ENCODE data around the gene ARHGEF28. TPM values are rescaled to one million over a fixed set of nuclear protein-coding genes. Genes with fewer than 3 reads are reported as not detected.

ARHGEF28 gene
- total and polyA plus RNA-seq, 2 donors (not counting 1 experiment from before 2014, with no cell fraction given): not detected

DNA sequence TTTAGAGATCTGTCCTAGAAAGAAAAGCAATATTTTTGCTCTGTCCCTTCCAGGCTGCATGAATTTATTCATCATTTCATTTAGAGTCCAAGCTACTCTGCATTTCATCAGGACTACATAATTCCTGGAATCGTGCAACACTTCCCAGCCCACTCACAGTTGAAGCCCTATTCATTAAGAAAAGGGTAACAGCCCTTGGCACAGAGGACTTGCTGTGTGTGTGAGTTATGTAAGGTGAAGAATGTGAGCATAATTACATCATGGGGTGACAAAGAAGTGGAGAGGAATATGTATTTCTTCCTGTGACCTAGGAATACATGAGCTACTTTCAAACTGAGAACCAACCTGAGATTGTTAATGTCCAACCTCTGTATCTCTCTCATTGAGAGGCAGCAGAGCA lies 317.4 kb downstream of the ARHGEF28 start:
- no peaks in the 10 kb centered on the region for H4K20me1 ChIP-seq (ENCODE audit: control insufficient read depth, insufficient read depth, low read length, poor library complexity, severe bottlenecking)
- peaks cover 3% of the 10 kb centered on the region for H3K9me3 Mint-ChIP-seq (ENCODE audit: insufficient read depth)
- H3K27ac Mint-ChIP-seq: no peak overlapping the region
- H3K27me3 Mint-ChIP-seq: peaks cover 14% of the 10 kb centered on the region
- no peak overlapping the region for H3K4me2 ChIP-seq (replicated peaks; ENCODE audit: low read depth, low read length, poor library complexity, severe bottlenecking)
- no peak overlapping the region for H3K4me3 ChIP-seq (ENCODE audit: control extremely low read depth in 1 of 5, extremely low read depth in 1 of 5, insufficient read depth in 1 of 5, low read depth in 2 of 5, low read length in 4 of 5)
- CTCF ChIA-PET: no interaction called here
- H3K36me3 ChIP-seq (replicated peaks in 1 of 2; ENCODE audit: control extremely low read depth in 1 of 2, control insufficient read depth in 1 of 2, extremely low read depth in 1 of 2, insufficient read depth in 2 of 2, low read length in 1 of 2): no peaks in the 10 kb centered on the region
- no peaks in the 10 kb centered on the region for H3K4me1 ChIP-seq (ENCODE audit: control insufficient read depth in 2 of 2, insufficient read depth in 2 of 2, low read length in 2 of 2)
- H3K27me3 ChIP-seq (replicated peaks in 1 of 4; ENCODE audit: control extremely low read depth in 1 of 4, control insufficient read depth in 3 of 4, insufficient read depth in 4 of 4, low read length in 3 of 4): peaks cover 0 to 4% (median 0%) of the 10 kb centered on the region in 4 experiments
- no peak overlapping the region for H3K27ac ChIP-seq (ENCODE audit: low read length in 2 of 2)
- POLR2A ChIA-PET: no interaction called here
- H3K79me2 ChIP-seq (ENCODE audit: control insufficient read depth, insufficient read depth, low read length): no peaks in the 10 kb centered on the region
- H3K9ac ChIP-seq (ENCODE audit: low read length): no peak overlapping the region
- no peaks in the 10 kb centered on the region for H3K4me1 Mint-ChIP-seq
- ATAC-seq (ENCODE audit: low read depth) (no peak), DNase-seq (no peak)
- no CpG with 5 or more reads among the region's 1 CpG for WGBS (ENCODE audit: insufficient coverage)
- H3K4me3 Mint-ChIP-seq: no peak overlapping the region
- TF ChIP-seq, protein P1, sequence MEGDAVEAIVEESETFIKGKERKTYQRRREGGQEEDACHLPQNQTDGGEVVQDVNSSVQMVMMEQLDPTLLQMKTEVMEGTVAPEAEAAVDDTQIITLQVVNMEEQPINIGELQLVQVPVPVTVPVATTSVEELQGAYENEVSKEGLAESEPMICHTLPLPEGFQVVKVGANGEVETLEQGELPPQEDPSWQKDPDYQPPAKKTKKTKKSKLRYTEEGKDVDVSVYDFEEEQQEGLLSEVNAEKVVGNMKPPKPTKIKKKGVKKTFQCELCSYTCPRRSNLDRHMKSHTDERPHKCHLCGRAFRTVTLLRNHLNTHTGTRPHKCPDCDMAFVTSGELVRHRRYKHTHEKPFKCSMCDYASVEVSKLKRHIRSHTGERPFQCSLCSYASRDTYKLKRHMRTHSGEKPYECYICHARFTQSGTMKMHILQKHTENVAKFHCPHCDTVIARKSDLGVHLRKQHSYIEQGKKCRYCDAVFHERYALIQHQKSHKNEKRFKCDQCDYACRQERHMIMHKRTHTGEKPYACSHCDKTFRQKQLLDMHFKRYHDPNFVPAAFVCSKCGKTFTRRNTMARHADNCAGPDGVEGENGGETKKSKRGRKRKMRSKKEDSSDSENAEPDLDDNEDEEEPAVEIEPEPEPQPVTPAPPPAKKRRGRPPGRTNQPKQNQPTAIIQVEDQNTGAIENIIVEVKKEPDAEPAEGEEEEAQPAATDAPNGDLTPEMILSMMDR (IDR thresholded peaks at IDR 0.05): no peak
- TF ChIP-seq EZH2 (IDR thresholded peaks at IDR 0.05; ENCODE audit: borderline replicate concordance, insufficient read depth, low read depth, low read length, poor library complexity, severe bottlenecking): no peak
- H3K9me3 ChIP-seq (ENCODE audit: control extremely low read depth in 1 of 3, control insufficient read depth in 2 of 3, insufficient read depth in 1 of 3, low read length in 2 of 3): peaks cover 0 to 4% (median 3%) of the 10 kb centered on the region in 3 donors
- intact Hi-C loops (cut with micrococcal nuclease): no loop called here
- no peak overlapping the region for H2AFZ ChIP-seq (ENCODE audit: insufficient read depth, low read depth, low read length, poor library complexity, severe bottlenecking)

DNA sequence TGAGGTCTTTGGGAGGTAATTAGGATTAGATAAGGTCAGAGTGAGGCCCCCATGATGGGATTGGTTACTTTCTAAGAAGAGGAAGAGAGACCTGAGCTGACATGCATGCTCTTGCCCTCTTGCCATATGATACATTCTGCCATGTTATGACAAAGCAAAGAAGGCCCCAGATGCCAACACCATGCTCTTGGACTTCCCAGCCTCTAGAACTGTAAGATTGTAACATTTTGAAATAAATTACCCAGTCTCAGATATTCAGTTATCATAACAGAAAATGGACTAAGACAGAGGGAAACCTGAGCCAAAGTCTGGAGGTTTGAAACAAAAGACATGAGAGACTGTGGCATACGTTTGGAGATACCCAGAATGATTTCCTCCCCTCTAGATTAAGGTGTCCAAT lies 318.6 kb downstream of the ARHGEF28 start:
- ChIA-PET CTCF (interaction anchor here (0.6 kb wide), 1 partner anchor 39 kb away, joined by 3 read pairs; no protein-coding TSS in a partner anchor), POLR2A (no interaction called here)
- no peak for TF ChIP-seq EZH2 (IDR thresholded peaks at IDR 0.05; ENCODE audit: borderline replicate concordance, insufficient read depth, low read depth, low read length, poor library complexity, severe bottlenecking)
- TF ChIP-seq, protein P1 (IDR thresholded peaks at IDR 0.05): no peak
- Mint-ChIP-seq H3K27me3 (peaks cover 19% of the 10 kb centered on the region), H3K27ac (no peak overlapping the region), H3K9me3 (ENCODE audit: insufficient read depth) (peaks cover 3% of the 10 kb centered on the region), H3K4me3 (no peak overlapping the region), H3K4me1 (no peaks in the 10 kb centered on the region)
- no peak overlapping the region for H3K4me3 ChIP-seq (ENCODE audit: control extremely low read depth in 1 of 5, extremely low read depth in 1 of 5, insufficient read depth in 1 of 5, low read depth in 2 of 5, low read length in 4 of 5)
- H3K79me2 ChIP-seq (ENCODE audit: control insufficient read depth, insufficient read depth, low read length): no peaks in the 10 kb centered on the region
- WGBS (ENCODE audit: insufficient coverage): no CpG with 5 or more reads among the region's 1 CpG
- H4K20me1 ChIP-seq (ENCODE audit: control insufficient read depth, insufficient read depth, low read length, poor library complexity, severe bottlenecking): no peaks in the 10 kb centered on the region
- no peaks in the 10 kb centered on the region for H3K4me1 ChIP-seq (ENCODE audit: control insufficient read depth in 2 of 2, insufficient read depth in 2 of 2, low read length in 2 of 2)
- no peak for DNase-seq
- peaks cover 0 to 4% (median 3%) of the 10 kb centered on the region in 3 donors for H3K9me3 ChIP-seq (ENCODE audit: control extremely low read depth in 1 of 3, control insufficient read depth in 2 of 3, insufficient read depth in 1 of 3, low read length in 2 of 3)
- intact Hi-C loops (cut with micrococcal nuclease): no loop called here
- peaks cover 0 to 4% (median 0%) of the 10 kb centered on the region in 4 experiments for H3K27me3 ChIP-seq (replicated peaks in 1 of 4; ENCODE audit: control extremely low read depth in 1 of 4, control insufficient read depth in 3 of 4, insufficient read depth in 4 of 4, low read length in 3 of 4)
- H2AFZ ChIP-seq (ENCODE audit: insufficient read depth, low read depth, low read length, poor library complexity, severe bottlenecking): no peak overlapping the region
- no peak overlapping the region for H3K9ac ChIP-seq (ENCODE audit: low read length)
- no peaks in the 10 kb centered on the region for H3K36me3 ChIP-seq (replicated peaks in 1 of 2; ENCODE audit: control extremely low read depth in 1 of 2, control insufficient read depth in 1 of 2, extremely low read depth in 1 of 2, insufficient read depth in 2 of 2, low read length in 1 of 2)
- no peak overlapping the region for H3K27ac ChIP-seq (ENCODE audit: low read length in 2 of 2)
- H3K4me2 ChIP-seq (replicated peaks; ENCODE audit: low read depth, low read length, poor library complexity, severe bottlenecking): no peak overlapping the region
- ATAC-seq (ENCODE audit: low read depth): no peak

All from B cell (primary cell).